HL-60 (cell line): ENCODE data around the gene MT2A.

Experiments
- GABPA ChIP-seq: IDR thresholded peaks from 2 replicates; pipeline ENCODE4 v1.6.1; 2012; ENCODE audit warnings: low read depth
- POLR2AphosphoS5 ChIP-seq: IDR thresholded peaks from 2 replicates; pipeline ENCODE4 v1.6.1; 2012; ENCODE audit warnings: low read depth
- TF ChIP-seq, protein P1 (sequence below): IDR thresholded peaks from one replicate; pipeline ENCODE4 v1.5.1; 2011; ENCODE audit warnings: low read length, control low read depth, inconsistent platforms; ENCODE audit not compliant: insufficient read depth
- TF ChIP-seq, protein P2 (sequence below): IDR thresholded peaks from 2 replicates; pipeline ENCODE4 v1.6.1; 2012; ENCODE audit warnings: low read depth; ENCODE audit not compliant: insufficient replicate concordance

DNA sequence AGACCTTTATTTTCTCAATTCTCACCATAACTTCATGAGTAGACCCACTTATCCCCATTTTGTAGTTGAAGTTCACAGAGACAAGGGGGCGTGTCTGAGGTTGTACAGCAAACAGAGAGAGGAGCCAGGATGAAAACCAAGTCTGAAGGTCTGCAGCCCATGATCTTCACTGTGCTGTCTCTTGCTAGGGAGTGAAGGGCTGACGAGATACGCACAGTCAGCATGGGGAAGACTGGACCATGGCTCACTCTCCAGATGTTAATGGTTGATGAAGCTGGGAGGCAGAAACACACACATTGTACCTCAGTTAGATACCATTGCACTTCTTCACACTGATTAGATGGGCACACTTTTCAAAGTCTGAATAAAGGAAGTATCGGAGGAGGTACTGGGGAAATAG, 49.3 kb upstream of the MT2A start:
- TF ChIP-seq, protein P1, sequence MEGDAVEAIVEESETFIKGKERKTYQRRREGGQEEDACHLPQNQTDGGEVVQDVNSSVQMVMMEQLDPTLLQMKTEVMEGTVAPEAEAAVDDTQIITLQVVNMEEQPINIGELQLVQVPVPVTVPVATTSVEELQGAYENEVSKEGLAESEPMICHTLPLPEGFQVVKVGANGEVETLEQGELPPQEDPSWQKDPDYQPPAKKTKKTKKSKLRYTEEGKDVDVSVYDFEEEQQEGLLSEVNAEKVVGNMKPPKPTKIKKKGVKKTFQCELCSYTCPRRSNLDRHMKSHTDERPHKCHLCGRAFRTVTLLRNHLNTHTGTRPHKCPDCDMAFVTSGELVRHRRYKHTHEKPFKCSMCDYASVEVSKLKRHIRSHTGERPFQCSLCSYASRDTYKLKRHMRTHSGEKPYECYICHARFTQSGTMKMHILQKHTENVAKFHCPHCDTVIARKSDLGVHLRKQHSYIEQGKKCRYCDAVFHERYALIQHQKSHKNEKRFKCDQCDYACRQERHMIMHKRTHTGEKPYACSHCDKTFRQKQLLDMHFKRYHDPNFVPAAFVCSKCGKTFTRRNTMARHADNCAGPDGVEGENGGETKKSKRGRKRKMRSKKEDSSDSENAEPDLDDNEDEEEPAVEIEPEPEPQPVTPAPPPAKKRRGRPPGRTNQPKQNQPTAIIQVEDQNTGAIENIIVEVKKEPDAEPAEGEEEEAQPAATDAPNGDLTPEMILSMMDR, result no peak
- TF ChIP-seq POLR2AphosphoS5, result no peak
- TF ChIP-seq, protein P2, sequence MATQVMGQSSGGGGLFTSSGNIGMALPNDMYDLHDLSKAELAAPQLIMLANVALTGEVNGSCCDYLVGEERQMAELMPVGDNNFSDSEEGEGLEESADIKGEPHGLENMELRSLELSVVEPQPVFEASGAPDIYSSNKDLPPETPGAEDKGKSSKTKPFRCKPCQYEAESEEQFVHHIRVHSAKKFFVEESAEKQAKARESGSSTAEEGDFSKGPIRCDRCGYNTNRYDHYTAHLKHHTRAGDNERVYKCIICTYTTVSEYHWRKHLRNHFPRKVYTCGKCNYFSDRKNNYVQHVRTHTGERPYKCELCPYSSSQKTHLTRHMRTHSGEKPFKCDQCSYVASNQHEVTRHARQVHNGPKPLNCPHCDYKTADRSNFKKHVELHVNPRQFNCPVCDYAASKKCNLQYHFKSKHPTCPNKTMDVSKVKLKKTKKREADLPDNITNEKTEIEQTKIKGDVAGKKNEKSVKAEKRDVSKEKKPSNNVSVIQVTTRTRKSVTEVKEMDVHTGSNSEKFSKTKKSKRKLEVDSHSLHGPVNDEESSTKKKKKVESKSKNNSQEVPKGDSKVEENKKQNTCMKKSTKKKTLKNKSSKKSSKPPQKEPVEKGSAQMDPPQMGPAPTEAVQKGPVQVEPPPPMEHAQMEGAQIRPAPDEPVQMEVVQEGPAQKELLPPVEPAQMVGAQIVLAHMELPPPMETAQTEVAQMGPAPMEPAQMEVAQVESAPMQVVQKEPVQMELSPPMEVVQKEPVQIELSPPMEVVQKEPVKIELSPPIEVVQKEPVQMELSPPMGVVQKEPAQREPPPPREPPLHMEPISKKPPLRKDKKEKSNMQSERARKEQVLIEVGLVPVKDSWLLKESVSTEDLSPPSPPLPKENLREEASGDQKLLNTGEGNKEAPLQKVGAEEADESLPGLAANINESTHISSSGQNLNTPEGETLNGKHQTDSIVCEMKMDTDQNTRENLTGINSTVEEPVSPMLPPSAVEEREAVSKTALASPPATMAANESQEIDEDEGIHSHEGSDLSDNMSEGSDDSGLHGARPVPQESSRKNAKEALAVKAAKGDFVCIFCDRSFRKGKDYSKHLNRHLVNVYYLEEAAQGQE, result no peak
- no peak for TF ChIP-seq GABPA
